ENCODE measurements around the gene SEZ6. TPM values are rescaled to one million over a fixed set of nuclear protein-coding genes. Genes with fewer than 3 reads are reported as not detected.

The SEZ6 gene
- total RNA-seq, 4 donors from 2014 or later = not detected

DNA sequence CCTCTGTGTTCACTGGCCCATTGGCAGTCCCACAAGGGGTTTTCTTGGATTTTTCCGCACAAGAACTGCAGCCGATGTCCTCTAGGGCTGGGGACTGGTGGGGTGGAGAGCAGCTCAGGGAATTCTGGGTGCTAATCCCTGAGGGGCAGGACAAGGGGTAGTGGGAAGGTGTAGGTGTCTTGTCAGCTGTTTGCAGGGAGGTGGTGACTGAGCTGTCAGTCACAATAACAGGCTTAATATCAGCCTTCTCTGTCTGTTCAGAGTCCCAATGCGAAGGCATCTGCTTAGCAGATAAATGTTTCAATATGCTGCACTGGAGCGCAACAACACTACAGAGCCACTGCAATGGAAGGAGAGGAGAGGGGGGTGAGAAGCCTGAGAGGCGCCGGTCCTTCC is 92.9 kb downstream of the SEZ6 start:
- TF ChIP-seq POLR2A (IDR thresholded peaks at IDR 0.05) = no peak
- TF ChIP-seq, protein P1, sequence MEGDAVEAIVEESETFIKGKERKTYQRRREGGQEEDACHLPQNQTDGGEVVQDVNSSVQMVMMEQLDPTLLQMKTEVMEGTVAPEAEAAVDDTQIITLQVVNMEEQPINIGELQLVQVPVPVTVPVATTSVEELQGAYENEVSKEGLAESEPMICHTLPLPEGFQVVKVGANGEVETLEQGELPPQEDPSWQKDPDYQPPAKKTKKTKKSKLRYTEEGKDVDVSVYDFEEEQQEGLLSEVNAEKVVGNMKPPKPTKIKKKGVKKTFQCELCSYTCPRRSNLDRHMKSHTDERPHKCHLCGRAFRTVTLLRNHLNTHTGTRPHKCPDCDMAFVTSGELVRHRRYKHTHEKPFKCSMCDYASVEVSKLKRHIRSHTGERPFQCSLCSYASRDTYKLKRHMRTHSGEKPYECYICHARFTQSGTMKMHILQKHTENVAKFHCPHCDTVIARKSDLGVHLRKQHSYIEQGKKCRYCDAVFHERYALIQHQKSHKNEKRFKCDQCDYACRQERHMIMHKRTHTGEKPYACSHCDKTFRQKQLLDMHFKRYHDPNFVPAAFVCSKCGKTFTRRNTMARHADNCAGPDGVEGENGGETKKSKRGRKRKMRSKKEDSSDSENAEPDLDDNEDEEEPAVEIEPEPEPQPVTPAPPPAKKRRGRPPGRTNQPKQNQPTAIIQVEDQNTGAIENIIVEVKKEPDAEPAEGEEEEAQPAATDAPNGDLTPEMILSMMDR (IDR thresholded peaks at IDR 0.05 in 4 of 5, conservative IDR thresholded peaks at IDR 0.05 in 1 of 5) = no peak
- Histone ChIP-seq H3K4me1 (peaks cover 0 to 24% of the 10 kb centered on the region in 2 donors), H3K4me3 (no peak overlapping the region), H3K27ac (no peak overlapping the region), H3K36me3 (peaks cover 0 to 93% of the 10 kb centered on the region in 2 donors), H3K9me3 (no peaks in the 10 kb centered on the region), H3K27me3 (no peaks in the 10 kb centered on the region)
- DNase-seq = no peak
- in situ Hi-C loops (cut with MboI; ENCODE audit: low sequenced_read_pairs in 4 of 4) = loop anchor here in 2 of 4 donors (10.0 kb wide), 1 partner anchor 148 kb away; no protein-coding TSS in a partner anchor
- no peak for ATAC-seq
- intact Hi-C loops (cut with DNase I; ENCODE audit: low total_unique reads) = no loop called here

DNA sequence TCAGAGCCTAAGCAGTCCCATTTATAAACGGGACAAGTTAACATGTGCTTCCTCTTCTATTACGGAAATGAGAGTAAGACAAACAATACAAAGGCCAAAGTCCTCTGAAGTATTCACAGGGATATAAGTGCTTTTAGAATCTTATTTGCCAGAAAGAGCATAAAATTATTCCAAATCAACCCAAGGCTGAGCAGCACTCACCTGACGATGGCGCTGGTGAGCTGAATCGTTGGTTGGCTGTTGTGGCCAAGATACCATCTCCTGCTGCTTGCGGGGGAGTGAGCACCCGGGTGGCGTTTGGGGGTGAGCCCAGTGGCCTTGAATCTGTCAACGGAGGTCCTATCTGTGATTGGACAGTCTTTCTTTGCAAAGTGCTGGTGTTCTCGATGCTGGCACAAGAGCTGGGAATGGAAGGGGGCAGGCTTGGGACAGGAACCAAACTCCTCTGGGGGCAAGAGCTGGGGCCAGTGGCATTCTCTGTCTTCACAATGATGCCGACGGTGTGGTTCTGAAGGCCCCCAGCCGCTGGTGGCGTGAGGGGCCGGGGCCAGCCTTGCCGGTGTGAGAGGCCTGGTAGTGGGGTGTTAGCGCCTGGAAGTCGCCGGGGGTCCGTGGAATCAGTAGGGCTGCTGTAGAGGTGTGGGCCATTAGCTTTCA is 93.4 kb downstream of the SEZ6 start:
- intact Hi-C loops (cut with DNase I; ENCODE audit: low total_unique reads) (no loop called here), in situ Hi-C loops (cut with MboI; ENCODE audit: low sequenced_read_pairs in 4 of 4) (loop anchor here in 2 of 4 donors (10.0 kb wide), 1 partner anchor 148 kb away; no protein-coding TSS in a partner anchor)
- Histone ChIP-seq H3K27ac (no peak overlapping the region), H3K36me3 (peaks cover 0 to 93% of the 10 kb centered on the region in 2 donors), H3K9me3 (no peaks in the 10 kb centered on the region), H3K4me3 (no peak overlapping the region), H3K4me1 (peaks cover 0 to 19% of the 10 kb centered on the region in 2 donors), H3K27me3 (no peaks in the 10 kb centered on the region)
- ATAC-seq = no peak
- no peak for DNase-seq
- TF ChIP-seq, protein P1 (IDR thresholded peaks at IDR 0.05 in 4 of 5, conservative IDR thresholded peaks at IDR 0.05 in 1 of 5) = no peak
- TF ChIP-seq POLR2A (IDR thresholded peaks at IDR 0.05) = no peak

DNA sequence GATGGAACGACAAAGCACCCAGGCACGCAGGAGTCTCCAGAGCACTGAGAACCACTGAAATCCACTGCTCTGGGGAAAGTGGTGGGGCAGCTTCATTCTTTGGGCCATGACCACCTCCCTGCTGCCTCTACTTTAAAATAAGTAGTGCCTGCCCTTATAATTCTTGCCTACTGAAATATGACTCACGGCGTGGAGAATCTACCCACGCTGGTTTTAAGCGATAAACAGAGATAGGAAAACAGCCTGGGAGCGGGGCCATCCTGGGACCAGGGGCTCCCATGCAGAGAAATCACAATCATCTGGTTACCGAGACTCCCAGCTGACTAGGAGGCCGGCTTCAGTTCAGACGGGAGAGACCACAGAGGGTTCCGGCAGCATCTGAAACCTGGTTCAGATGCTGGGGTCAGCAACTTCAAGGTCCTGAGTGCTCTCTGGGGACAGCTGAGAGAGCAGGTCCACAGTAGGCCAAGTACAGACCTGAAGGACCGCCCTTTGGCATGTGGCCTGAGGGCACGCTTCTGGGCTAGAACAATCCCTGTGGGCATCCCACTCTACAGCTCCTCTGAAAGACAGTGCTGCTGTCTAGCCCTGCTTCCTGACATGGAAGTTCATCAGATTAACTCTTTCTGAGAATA is 94.3 kb downstream of the SEZ6 start:
- ATAC-seq (no peak), DNase-seq (no peak)
- in situ Hi-C loops (cut with MboI; ENCODE audit: low sequenced_read_pairs in 4 of 4) (loop anchor here in 2 of 4 donors (10.0 kb wide), 1 partner anchor 147 kb away; no protein-coding TSS in a partner anchor), intact Hi-C loops (cut with DNase I; ENCODE audit: low total_unique reads) (no loop called here)
- Histone ChIP-seq H3K9me3 (no peaks in the 10 kb centered on the region), H3K36me3 (peaks cover 0 to 94% of the 10 kb centered on the region in 2 donors), H3K4me3 (no peak overlapping the region), H3K4me1 (peaks cover 0 to 10% of the 10 kb centered on the region in 2 donors), H3K27me3 (no peaks in the 10 kb centered on the region), H3K27ac (no peak overlapping the region)
- no peak for TF ChIP-seq POLR2A (IDR thresholded peaks at IDR 0.05)
- TF ChIP-seq, protein P1 (IDR thresholded peaks at IDR 0.05 in 4 of 5, conservative IDR thresholded peaks at IDR 0.05 in 1 of 5) = no peak

DNA sequence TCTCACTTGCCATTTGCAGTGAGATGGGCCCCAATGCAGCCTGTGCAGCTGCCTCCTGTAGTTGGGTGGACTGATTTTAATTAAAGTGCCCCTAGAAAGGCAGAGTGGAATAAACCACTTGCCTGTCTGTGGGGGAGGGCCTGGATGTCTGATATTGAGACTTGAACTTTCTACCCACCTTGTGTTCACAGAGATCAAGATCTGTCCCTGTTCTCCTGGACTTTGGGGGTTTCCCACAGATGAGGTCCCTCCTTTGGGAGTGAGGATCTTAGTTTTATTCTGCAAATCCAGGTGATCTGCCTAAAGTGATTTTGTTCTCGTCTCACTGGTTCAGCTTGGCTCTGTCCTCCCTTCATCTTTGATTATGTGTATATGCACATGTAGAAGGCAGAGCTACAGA is 95.3 kb downstream of the SEZ6 start:
- TF ChIP-seq, protein P1 (IDR thresholded peaks at IDR 0.05 in 4 of 5, conservative IDR thresholded peaks at IDR 0.05 in 1 of 5) = no peak
- no peak for TF ChIP-seq POLR2A (IDR thresholded peaks at IDR 0.05)
- intact Hi-C loops (cut with DNase I; ENCODE audit: low total_unique reads) (no loop called here), in situ Hi-C loops (cut with MboI; ENCODE audit: low sequenced_read_pairs in 4 of 4) (loop anchor here in 2 of 4 donors (10.0 kb wide), 1 partner anchor 146 kb away; no protein-coding TSS in a partner anchor)
- DNase-seq (no peak), ATAC-seq (no peak)
- no peak overlapping the region for H3K4me3 ChIP-seq
- H3K4me1 ChIP-seq = peaks cover 0 to 9% of the 10 kb centered on the region in 2 donors
- no peaks in the 10 kb centered on the region for H3K9me3 ChIP-seq
- peaks cover 0 to 92% of the 10 kb centered on the region in 2 donors for H3K36me3 ChIP-seq
- H3K27ac ChIP-seq = no peak overlapping the region
- H3K27me3 ChIP-seq = no peaks in the 10 kb centered on the region

Measured in gastrocnemius medialis (tissue), 4 donors.